Mesendoderm (in vitro differentiated cells): ENCODE results near the gene DIAPH3.

Source experiments
- DNase-seq: peaks from one replicate; pipeline ENCODE4 v3.0.0; 2013
- H2AK5ac ChIP-seq: 2 replicates; pipeline ENCODE4 v1.6.1; 2013; ENCODE audit warnings: low read length, inconsistent platforms
- H2BK120ac ChIP-seq: 2 replicates; pipeline ENCODE4 v1.6.1; 2013; ENCODE audit warnings: low read depth, mild to moderate bottlenecking, low read length, moderate library complexity, mixed read lengths
- H2BK15ac ChIP-seq: replicated peaks from 2 replicates; pipeline ENCODE4 v1.6.1; 2013; ENCODE audit warnings: low read depth, mild to moderate bottlenecking, moderate library complexity
- H2BK5ac ChIP-seq: 2 replicates; pipeline ENCODE4 v1.6.1; 2013; ENCODE audit warnings: low read length, inconsistent platforms
- H3K18ac ChIP-seq: 2 replicates; pipeline ENCODE4 v1.6.1; 2013; ENCODE audit warnings: mild to moderate bottlenecking, low read length, mixed read lengths
- H3K23ac ChIP-seq: one replicate; pipeline ENCODE4 v1.6.1; 2013; ENCODE audit warnings: low read length
- H3K27ac ChIP-seq: 2 replicates; pipeline ENCODE4 v1.5.1; 2013; ENCODE audit warnings: low read depth, mild to moderate bottlenecking, inconsistent platforms, low read length, moderate library complexity
- H3K27me3 ChIP-seq: 2 replicates; pipeline ENCODE4 v1.6.1; 2013; ENCODE audit warnings: low read length, control low read depth, mild to moderate bottlenecking, inconsistent platforms; ENCODE audit not compliant: insufficient read depth, poor library complexity
- H3K36me3 ChIP-seq: 2 replicates; pipeline ENCODE4 v1.6.1; 2013; ENCODE audit warnings: low read length, inconsistent platforms; ENCODE audit not compliant: control insufficient read depth, insufficient read depth
- H3K4ac ChIP-seq: one replicate; pipeline ENCODE4 v1.6.1; 2013; ENCODE audit warnings: low read depth, mild to moderate bottlenecking, low read length, moderate library complexity
- H3K4me1 ChIP-seq: 2 replicates; pipeline ENCODE4 v1.6.1; 2013; ENCODE audit warnings: low read depth, low read length, inconsistent platforms; ENCODE audit not compliant: control insufficient read depth
- H3K4me2 ChIP-seq: 2 replicates; pipeline ENCODE4 v1.6.1; 2013; ENCODE audit warnings: low read length
- H3K4me3 ChIP-seq: 2 replicates; pipeline ENCODE4 v1.5.1; 2013; ENCODE audit warnings: mild to moderate bottlenecking, low read length
- H3K56ac ChIP-seq: one replicate; pipeline ENCODE4 v1.6.1; 2013; ENCODE audit warnings: low read length
- H3K79me1 ChIP-seq: 2 replicates; pipeline ENCODE4 v1.6.1; 2013; ENCODE audit warnings: low read length, inconsistent platforms
- H3K79me2 ChIP-seq: 2 replicates; pipeline ENCODE4 v1.6.1; 2013; ENCODE audit warnings: mild to moderate bottlenecking, low read length; ENCODE audit not compliant: control insufficient read depth, insufficient read depth
- H3K9ac ChIP-seq: 2 replicates; pipeline ENCODE4 v1.6.1; 2013; ENCODE audit warnings: low read length, inconsistent platforms
- H4K5ac ChIP-seq: one replicate; pipeline ENCODE4 v1.6.1; 2013; ENCODE audit warnings: low read length
- H4K8ac ChIP-seq: one replicate; pipeline ENCODE4 v1.6.1; 2013; ENCODE audit warnings: low read depth, mild to moderate bottlenecking, control low read depth, low read length, moderate library complexity
- WGBS: extraction: QIAGEN DNeasy Blood & Tissue Kit; methylation state at CpG from one replicate; pipeline ENCODE4 v1.1.7; 2013; ENCODE audit warnings: low lambda C conversion rate, missing lambda C conversion rate; ENCODE audit not compliant: insufficient coverage; ENCODE audit errors: extremely low coverage; 5-methylcytosine and 5-hydroxymethylcytosine counted together

The DIAPH3 gene

DNA sequence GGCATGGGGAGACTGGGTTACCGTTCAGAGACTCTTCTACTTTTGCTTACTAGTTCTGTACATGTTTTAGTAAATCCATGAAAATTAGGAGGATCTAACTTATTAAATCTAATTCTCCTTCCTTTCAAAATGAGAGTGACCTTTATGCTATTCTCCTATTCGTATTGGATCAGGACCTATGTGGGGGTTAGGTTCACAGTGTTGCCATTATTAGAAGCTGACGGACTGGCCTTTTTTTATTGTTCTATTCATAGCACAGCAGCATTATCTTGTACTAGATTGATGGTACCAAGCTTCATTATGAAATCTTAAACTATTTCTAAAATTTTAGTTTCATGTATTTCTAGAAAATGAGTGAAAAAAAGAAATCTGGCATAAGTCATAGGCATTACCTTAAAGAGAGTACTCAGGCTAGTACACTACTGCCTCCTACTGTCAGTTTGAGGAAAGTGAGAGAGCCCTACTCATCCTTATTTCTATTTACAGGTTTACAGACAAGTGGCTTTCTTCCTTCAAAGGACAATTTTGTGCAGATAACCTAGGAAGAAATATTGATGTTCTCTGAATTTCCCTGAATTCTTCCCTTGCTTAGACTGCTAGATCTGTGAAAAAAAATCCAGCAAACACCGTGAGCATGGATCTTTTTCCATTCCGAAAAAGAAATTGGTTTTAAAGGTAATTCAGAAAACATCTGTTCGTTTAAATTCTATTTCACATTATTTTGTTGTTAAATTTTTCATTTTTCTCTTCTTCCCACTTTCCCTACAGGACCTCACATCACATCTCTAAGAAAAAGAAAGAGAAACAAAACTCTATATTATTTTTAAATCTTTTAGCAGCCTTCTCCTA is 485.5 kb downstream of the DIAPH3 start:
- H2BK15ac ChIP-seq: no peak overlapping the region
- no peaks in the 10 kb centered on the region for H3K4me1 ChIP-seq
- no peak overlapping the region for H3K9ac ChIP-seq
- no peak overlapping the region for H3K27ac ChIP-seq
- peak; percentile 64 for DNase-seq
- no peak overlapping the region for H4K8ac ChIP-seq
- H4K5ac ChIP-seq: no peak overlapping the region
- H2BK120ac ChIP-seq: no peak overlapping the region
- H3K36me3 ChIP-seq: no peaks in the 10 kb centered on the region
- H3K79me2 ChIP-seq: no peaks in the 10 kb centered on the region
- H3K18ac ChIP-seq: no peak overlapping the region
- H3K4ac ChIP-seq: no peak overlapping the region
- no peaks in the 10 kb centered on the region for H3K79me1 ChIP-seq
- no peak overlapping the region for H2AK5ac ChIP-seq
- H3K56ac ChIP-seq: no peak overlapping the region
- no peak overlapping the region for H2BK5ac ChIP-seq
- no CpG with 5 or more reads among the region's 6 CpGs for WGBS
- no peaks in the 10 kb centered on the region for H3K27me3 ChIP-seq
- no peak overlapping the region for H3K4me3 ChIP-seq
- no peak overlapping the region for H3K4me2 ChIP-seq
- no peak overlapping the region for H3K23ac ChIP-seq

DNA sequence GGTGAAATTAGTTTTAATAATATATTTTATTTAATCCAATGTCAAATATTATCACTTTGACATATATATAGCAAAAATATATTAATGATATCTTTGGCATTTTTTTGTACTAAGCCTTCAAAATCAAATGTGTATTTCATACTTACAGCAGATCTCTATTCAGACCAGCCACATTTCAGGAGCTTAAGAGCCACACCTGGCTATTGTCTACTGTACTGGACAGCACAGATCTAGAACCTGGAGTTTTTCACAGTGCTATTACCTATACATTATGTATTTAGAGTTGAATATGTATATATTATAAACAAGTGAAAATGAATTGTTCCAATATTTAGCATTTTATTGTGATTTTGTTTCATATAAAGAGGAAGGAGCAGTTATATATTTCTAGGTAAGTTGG is 486.3 kb downstream of the DIAPH3 start:
- H3K27me3 ChIP-seq: no peaks in the 10 kb centered on the region
- no peak overlapping the region for H4K8ac ChIP-seq
- no peak overlapping the region for H2BK5ac ChIP-seq
- H3K36me3 ChIP-seq: no peaks in the 10 kb centered on the region
- no peak overlapping the region for H2AK5ac ChIP-seq
- DNase-seq: no peak
- H3K18ac ChIP-seq: no peak overlapping the region
- H3K79me2 ChIP-seq: no peaks in the 10 kb centered on the region
- no peak overlapping the region for H3K4me2 ChIP-seq
- H3K4me1 ChIP-seq: no peaks in the 10 kb centered on the region
- H3K23ac ChIP-seq: no peak overlapping the region
- no peak overlapping the region for H3K4me3 ChIP-seq
- H3K79me1 ChIP-seq: no peaks in the 10 kb centered on the region
- no peak overlapping the region for H2BK120ac ChIP-seq
- H3K27ac ChIP-seq: no peak overlapping the region
- no peak overlapping the region for H3K56ac ChIP-seq
- no peak overlapping the region for H2BK15ac ChIP-seq
- no peak overlapping the region for H4K5ac ChIP-seq
- no peak overlapping the region for H3K9ac ChIP-seq
- H3K4ac ChIP-seq: no peak overlapping the region

DNA sequence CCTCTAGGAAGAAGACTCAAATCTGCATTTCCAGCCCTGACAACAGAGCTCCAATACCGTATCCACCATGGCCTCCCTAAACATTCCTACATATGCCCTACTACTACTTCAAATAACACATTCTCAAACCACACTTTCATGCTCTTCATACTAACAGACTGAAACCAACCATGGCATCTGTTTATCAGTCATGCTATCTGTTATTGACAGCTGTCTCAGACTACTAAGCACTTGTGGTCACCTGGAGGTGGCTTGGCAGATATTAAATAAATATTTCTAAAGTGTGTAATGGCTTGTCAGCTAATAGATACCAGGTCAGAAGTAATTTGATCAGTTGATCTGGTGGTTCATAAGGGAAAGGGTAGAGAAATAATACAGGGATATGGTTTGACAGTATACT is 489.1 kb downstream of the DIAPH3 start:
- H3K79me1 ChIP-seq: no peaks in the 10 kb centered on the region
- no peak overlapping the region for H3K4me3 ChIP-seq
- H2BK120ac ChIP-seq: no peak overlapping the region
- no peaks in the 10 kb centered on the region for H3K79me2 ChIP-seq
- no peaks in the 10 kb centered on the region for H3K36me3 ChIP-seq
- no peak overlapping the region for H3K9ac ChIP-seq
- H3K4me2 ChIP-seq: no peak overlapping the region
- no peak for DNase-seq
- H4K8ac ChIP-seq: no peak overlapping the region
- no peak overlapping the region for H3K27ac ChIP-seq
- no peaks in the 10 kb centered on the region for H3K27me3 ChIP-seq
- no peak overlapping the region for H2BK15ac ChIP-seq
- H3K23ac ChIP-seq: no peak overlapping the region
- H3K4me1 ChIP-seq: no peaks in the 10 kb centered on the region
- no peak overlapping the region for H2BK5ac ChIP-seq
- no peak overlapping the region for H4K5ac ChIP-seq
- H3K4ac ChIP-seq: no peak overlapping the region
- no peak overlapping the region for H3K56ac ChIP-seq
- WGBS: no CpG with 5 or more reads among the region's 1 CpG
- no peak overlapping the region for H3K18ac ChIP-seq
- H2AK5ac ChIP-seq: no peak overlapping the region

DNA sequence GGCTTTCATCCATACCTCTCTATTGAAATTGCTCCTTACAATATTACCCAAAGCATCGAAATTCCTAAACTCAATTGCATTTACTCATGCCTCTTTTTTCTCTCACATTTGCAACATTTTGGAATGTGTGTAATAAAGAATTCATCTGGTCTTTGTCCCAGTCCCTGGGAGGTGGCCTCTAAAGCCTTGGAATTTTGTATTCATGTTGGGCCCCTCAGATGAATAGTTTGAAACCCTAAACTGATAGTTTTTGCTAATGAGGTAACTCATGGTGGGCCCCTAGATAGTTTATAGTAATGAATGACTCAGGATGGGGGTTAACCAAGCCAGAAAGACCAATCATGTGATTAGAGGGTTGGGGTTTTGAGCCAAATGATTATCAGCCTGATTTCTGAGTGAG is 490.4 kb downstream of the DIAPH3 start:
- Histone ChIP-seq H3K36me3 (no peaks in the 10 kb centered on the region), H3K18ac (no peak overlapping the region), H3K27me3 (no peaks in the 10 kb centered on the region), H3K4me3 (no peak overlapping the region), H3K27ac (no peak overlapping the region), H3K4me2 (no peak overlapping the region), H4K8ac (no peak overlapping the region), H3K79me1 (no peaks in the 10 kb centered on the region), H4K5ac (no peak overlapping the region), H3K23ac (no peak overlapping the region), H3K4ac (no peak overlapping the region), H2BK120ac (no peak overlapping the region), H3K79me2 (no peaks in the 10 kb centered on the region), H3K4me1 (no peaks in the 10 kb centered on the region), H3K9ac (no peak overlapping the region), H2BK15ac (no peak overlapping the region), H2BK5ac (no peak overlapping the region), H3K56ac (no peak overlapping the region), H2AK5ac (no peak overlapping the region)
- DNase-seq: no peak
- no CpG with 5 or more reads among the region's 1 CpG for WGBS

DNA sequence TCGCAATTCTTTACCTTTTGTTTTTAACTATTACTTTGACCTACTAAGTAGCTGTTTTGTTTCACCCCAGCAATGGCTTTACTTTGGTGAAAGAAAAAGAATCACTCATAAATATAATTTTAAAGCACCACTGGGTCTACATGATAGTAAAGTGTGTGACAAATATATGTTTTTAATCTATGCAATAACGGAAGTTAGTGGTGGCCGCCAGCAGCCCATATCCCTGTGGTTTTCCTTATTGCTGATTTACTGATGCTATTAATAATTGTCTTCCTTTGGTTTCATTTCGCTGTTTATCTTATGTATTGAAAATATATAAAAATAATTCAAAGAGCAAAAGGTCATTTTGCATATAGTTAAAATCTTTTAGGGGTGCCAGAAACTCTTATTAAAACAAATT is 491.3 kb downstream of the DIAPH3 start:
- no peak overlapping the region for H3K4me3 ChIP-seq
- no peaks in the 10 kb centered on the region for H3K27me3 ChIP-seq
- no peak overlapping the region for H3K4me2 ChIP-seq
- no peak overlapping the region for H2AK5ac ChIP-seq
- no peak overlapping the region for H2BK15ac ChIP-seq
- no CpG with 5 or more reads among the region's 4 CpGs for WGBS
- no peak overlapping the region for H4K5ac ChIP-seq
- H3K4ac ChIP-seq: no peak overlapping the region
- no peak overlapping the region for H3K18ac ChIP-seq
- H3K79me1 ChIP-seq: no peaks in the 10 kb centered on the region
- H3K79me2 ChIP-seq: no peaks in the 10 kb centered on the region
- no peaks in the 10 kb centered on the region for H3K36me3 ChIP-seq
- no peak overlapping the region for H3K23ac ChIP-seq
- H3K56ac ChIP-seq: no peak overlapping the region
- no peak overlapping the region for H2BK5ac ChIP-seq
- H3K9ac ChIP-seq: no peak overlapping the region
- no peaks in the 10 kb centered on the region for H3K4me1 ChIP-seq
- no peak overlapping the region for H4K8ac ChIP-seq
- DNase-seq: no peak
- H3K27ac ChIP-seq: no peak overlapping the region
- no peak overlapping the region for H2BK120ac ChIP-seq

DNA sequence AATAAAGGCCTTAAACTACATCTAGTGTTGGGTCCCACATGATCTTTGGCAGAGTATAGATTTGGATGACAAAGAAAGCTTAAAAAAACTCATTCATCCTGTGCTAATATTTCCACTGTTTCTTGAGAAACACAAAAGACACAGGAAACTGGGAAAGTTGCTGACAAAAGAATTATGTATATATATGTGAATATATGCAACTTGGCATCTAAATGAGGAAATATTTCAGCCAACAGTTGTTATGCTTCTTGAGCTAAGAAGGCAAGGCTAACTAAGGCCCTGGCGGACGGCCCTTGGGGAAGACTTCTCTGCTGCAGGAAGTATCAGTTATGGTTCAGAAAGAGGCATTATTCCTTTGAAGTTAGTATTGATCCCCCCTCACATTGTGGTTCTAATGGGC is 491.8 kb downstream of the DIAPH3 start:
- Histone ChIP-seq H3K4me1 (no peaks in the 10 kb centered on the region), H2BK15ac (no peak overlapping the region), H3K56ac (no peak overlapping the region), H3K36me3 (no peaks in the 10 kb centered on the region), H3K4me2 (no peak overlapping the region), H3K18ac (no peak overlapping the region), H2AK5ac (no peak overlapping the region), H3K23ac (no peak overlapping the region), H3K27ac (no peak overlapping the region), H4K5ac (no peak overlapping the region), H3K27me3 (no peaks in the 10 kb centered on the region), H2BK120ac (no peak overlapping the region), H3K79me2 (no peaks in the 10 kb centered on the region), H3K4ac (no peak overlapping the region), H2BK5ac (no peak overlapping the region), H3K79me1 (no peaks in the 10 kb centered on the region), H3K4me3 (no peak overlapping the region), H4K8ac (no peak overlapping the region), H3K9ac (no peak overlapping the region)
- no peak for DNase-seq
- WGBS: no CpG with 5 or more reads among the region's 2 CpGs
